Measurements from ENCODE around the gene PHLDA1.

Gene PHLDA1

DNA sequence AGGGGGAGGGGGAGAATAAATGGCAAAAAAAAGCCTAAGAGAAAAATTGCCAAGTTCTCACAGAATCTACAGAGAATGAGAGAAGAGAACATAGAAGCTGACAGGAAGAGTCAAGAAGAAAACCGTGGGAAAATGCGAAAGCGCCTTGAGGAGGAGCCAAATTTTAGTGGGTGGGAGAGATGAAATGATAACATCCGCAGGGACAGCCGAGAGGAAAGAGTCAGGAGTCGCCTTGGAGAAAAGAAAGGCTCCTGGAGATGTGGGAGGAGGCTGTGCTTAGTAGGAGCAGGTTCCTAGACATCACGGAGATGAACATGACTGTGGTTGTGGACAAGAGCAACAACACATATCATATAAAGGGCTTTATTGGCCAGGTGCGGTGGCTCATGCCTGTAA is 49.4 kb downstream of the PHLDA1 start:
- Histone ChIP-seq H3K27ac (ENCODE audit: low read depth, low read length, poor library complexity, severe bottlenecking) (no peak overlapping the region), H3K36me3 (ENCODE audit: insufficient read depth, low read length) (no peaks in the 10 kb centered on the region), H3K9me3 (ENCODE audit: low read length) (no peaks in the 10 kb centered on the region), H3K9ac (ENCODE audit: low read length) (no peak overlapping the region), H3K9me2 (ENCODE audit: low read depth, low read length) (no peaks in the 10 kb centered on the region), H3F3A (ENCODE audit: insufficient read depth, low read length) (no peaks in the 10 kb centered on the region), H3K27me3 (ENCODE audit: insufficient read depth, low read length) (no peaks in the 10 kb centered on the region; the same call in 1 of the 2 replicates), H2AFZ (ENCODE audit: low read length) (no peak overlapping the region), H3K4me3 (ENCODE audit: low read depth, low read length, poor library complexity, severe bottlenecking) (no peak overlapping the region), H3K79me2 (ENCODE audit: insufficient read depth, low read length) (no peaks in the 10 kb centered on the region), H3K4me1 (ENCODE audit: insufficient read depth, low read length, severe bottlenecking) (no peaks in the 10 kb centered on the region), H3K4me2 (ENCODE audit: low read length) (no peak overlapping the region), H4K20me1 (ENCODE audit: insufficient read depth, low read length) (no peaks in the 10 kb centered on the region)
- TF ChIP-seq, protein P1, sequence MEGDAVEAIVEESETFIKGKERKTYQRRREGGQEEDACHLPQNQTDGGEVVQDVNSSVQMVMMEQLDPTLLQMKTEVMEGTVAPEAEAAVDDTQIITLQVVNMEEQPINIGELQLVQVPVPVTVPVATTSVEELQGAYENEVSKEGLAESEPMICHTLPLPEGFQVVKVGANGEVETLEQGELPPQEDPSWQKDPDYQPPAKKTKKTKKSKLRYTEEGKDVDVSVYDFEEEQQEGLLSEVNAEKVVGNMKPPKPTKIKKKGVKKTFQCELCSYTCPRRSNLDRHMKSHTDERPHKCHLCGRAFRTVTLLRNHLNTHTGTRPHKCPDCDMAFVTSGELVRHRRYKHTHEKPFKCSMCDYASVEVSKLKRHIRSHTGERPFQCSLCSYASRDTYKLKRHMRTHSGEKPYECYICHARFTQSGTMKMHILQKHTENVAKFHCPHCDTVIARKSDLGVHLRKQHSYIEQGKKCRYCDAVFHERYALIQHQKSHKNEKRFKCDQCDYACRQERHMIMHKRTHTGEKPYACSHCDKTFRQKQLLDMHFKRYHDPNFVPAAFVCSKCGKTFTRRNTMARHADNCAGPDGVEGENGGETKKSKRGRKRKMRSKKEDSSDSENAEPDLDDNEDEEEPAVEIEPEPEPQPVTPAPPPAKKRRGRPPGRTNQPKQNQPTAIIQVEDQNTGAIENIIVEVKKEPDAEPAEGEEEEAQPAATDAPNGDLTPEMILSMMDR (IDR thresholded peaks at IDR 0.05; ENCODE audit: low read length): no peak
- no peak for TF ChIP-seq EZH2 (IDR thresholded peaks at IDR 0.05; ENCODE audit: borderline replicate concordance, low read length)

DNA sequence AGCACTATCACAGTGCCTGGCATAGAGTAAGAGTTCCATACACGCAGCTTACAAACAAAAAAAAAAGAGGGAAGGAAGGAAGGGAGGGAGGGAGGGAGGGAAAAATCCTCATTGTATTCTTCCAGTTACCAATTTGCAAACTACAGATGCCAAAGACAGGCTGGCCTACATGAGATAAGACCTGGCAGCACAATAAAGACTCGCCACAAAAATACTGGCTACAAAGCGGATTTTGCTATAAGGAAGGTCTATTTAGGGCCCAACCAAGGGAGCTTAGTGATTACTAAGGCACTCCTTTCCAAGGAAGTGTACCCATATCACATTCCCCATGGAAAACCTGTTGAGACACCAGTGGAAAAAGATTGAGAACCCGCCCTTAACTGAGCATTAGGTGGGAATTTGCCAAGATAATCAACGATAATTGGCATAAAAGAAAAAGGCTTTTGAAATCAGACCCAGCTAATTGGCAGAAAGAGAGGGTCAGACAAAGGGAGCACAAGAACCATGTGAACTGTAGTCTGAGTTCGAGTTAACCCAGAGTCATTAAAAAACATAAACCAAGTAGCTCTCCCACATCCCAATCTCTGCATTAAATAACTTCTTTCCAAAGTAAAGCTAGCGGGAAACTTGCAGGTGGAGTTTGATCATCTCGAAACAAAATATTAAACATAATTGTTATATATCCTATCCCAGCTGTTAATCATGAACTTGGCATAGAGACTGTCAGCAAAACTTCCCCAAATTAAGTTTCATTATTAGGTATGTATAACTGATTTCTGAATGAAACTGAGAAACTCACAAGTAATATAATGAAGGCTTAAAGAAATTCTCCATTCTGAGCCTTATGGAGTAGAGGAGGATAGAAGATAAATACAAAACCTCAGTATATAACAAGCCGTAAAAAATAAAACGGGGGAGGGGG is 50.1 kb downstream of the PHLDA1 start:
- no peak for TF ChIP-seq EZH2 (IDR thresholded peaks at IDR 0.05; ENCODE audit: borderline replicate concordance, low read length)
- TF ChIP-seq, protein P1 (IDR thresholded peaks at IDR 0.05; ENCODE audit: low read length): no peak
- no peak overlapping the region for H3K9ac ChIP-seq (ENCODE audit: low read length)
- no peak overlapping the region for H2AFZ ChIP-seq (ENCODE audit: low read length)
- H3K27me3 ChIP-seq (ENCODE audit: insufficient read depth, low read length): no peaks in the 10 kb centered on the region; the same call in 1 of the 2 replicates
- H3K9me2 ChIP-seq (ENCODE audit: low read depth, low read length): no peaks in the 10 kb centered on the region
- H3K4me1 ChIP-seq (ENCODE audit: insufficient read depth, low read length, severe bottlenecking): no peaks in the 10 kb centered on the region
- H3K79me2 ChIP-seq (ENCODE audit: insufficient read depth, low read length): no peaks in the 10 kb centered on the region
- H3K4me3 ChIP-seq (ENCODE audit: low read depth, low read length, poor library complexity, severe bottlenecking): no peak overlapping the region
- H3K36me3 ChIP-seq (ENCODE audit: insufficient read depth, low read length): no peaks in the 10 kb centered on the region
- no peak overlapping the region for H3K4me2 ChIP-seq (ENCODE audit: low read length)
- no peaks in the 10 kb centered on the region for H3K9me3 ChIP-seq (ENCODE audit: low read length)
- no peak overlapping the region for H3K27ac ChIP-seq (ENCODE audit: low read depth, low read length, poor library complexity, severe bottlenecking)
- no peaks in the 10 kb centered on the region for H4K20me1 ChIP-seq (ENCODE audit: insufficient read depth, low read length)
- H3F3A ChIP-seq (ENCODE audit: insufficient read depth, low read length): no peaks in the 10 kb centered on the region

DNA sequence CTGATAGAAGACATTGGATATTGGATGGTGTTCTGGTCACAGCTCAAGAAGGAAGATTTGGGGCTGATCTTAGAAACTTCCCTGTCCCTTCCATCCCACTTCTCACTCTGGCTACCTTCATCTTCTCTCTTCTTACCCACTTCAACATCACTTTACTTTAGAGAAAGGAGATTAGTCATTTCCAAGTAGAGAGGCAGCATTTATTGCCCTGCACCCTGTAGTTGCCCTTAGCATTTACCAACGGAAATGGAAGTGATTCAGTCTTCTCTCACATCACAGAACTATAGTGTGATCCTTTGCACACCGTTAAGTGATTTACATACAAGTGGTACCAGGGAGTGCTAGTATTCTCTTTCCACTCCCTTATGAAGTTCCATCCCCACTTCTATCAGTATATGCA is 52.4 kb downstream of the PHLDA1 start:
- H3K27me3 ChIP-seq (ENCODE audit: insufficient read depth, low read length): no peaks in the 10 kb centered on the region; the same call in 1 of the 2 replicates
- H3K4me1 ChIP-seq (ENCODE audit: insufficient read depth, low read length, severe bottlenecking): no peaks in the 10 kb centered on the region
- no peaks in the 10 kb centered on the region for H3K9me2 ChIP-seq (ENCODE audit: low read depth, low read length)
- H3K9ac ChIP-seq (ENCODE audit: low read length): no peak overlapping the region
- no peak overlapping the region for H3K4me2 ChIP-seq (ENCODE audit: low read length)
- H4K20me1 ChIP-seq (ENCODE audit: insufficient read depth, low read length): no peaks in the 10 kb centered on the region
- H3F3A ChIP-seq (ENCODE audit: insufficient read depth, low read length): no peaks in the 10 kb centered on the region
- H3K27ac ChIP-seq (ENCODE audit: low read depth, low read length, poor library complexity, severe bottlenecking): no peak overlapping the region
- H3K9me3 ChIP-seq (ENCODE audit: low read length): no peaks in the 10 kb centered on the region
- no peak overlapping the region for H2AFZ ChIP-seq (ENCODE audit: low read length)
- no peak overlapping the region for H3K4me3 ChIP-seq (ENCODE audit: low read depth, low read length, poor library complexity, severe bottlenecking)
- no peaks in the 10 kb centered on the region for H3K79me2 ChIP-seq (ENCODE audit: insufficient read depth, low read length)
- H3K36me3 ChIP-seq (ENCODE audit: insufficient read depth, low read length): no peaks in the 10 kb centered on the region
- no peak for TF ChIP-seq EZH2 (IDR thresholded peaks at IDR 0.05; ENCODE audit: borderline replicate concordance, low read length)
- TF ChIP-seq, protein P1 (IDR thresholded peaks at IDR 0.05; ENCODE audit: low read length): no peak

Data from OCI-LY1 (cell line).